Activated naive CD4-positive, alpha-beta T cell treated with anti-CD3 and anti-CD28 coated beads, Interleukin-2, amount 10 ng/mL, durations not matched to agents 7 days and 5 days (primary cell): ENCODE measurements around the gene FBXO47.

ENCODE experiments used
- CTCF ChIA-PET: fragments of 350-600 bp; sonication (Branson Sonifier 250); formaldehyde crosslinking; loops from one replicate; lab custom pipeline; 2021; ENCODE audit warnings: antibody characterized with exemption; lab: Charles Lee
- DNase-seq: peaks from one replicate; pipeline ENCODE4 v3.0.0-alpha.2; 2020
- H3K27ac Mint-ChIP-seq: one replicate; pipeline ENCODE4 v1.8.0; 2021; ENCODE audit warnings: mild to moderate bottlenecking, moderate library complexity, mixed read lengths
- H3K27me3 Mint-ChIP-seq: one replicate; pipeline ENCODE4 v1.8.0; 2021; ENCODE audit warnings: mild to moderate bottlenecking, mixed read lengths
- H3K36me3 Mint-ChIP-seq: one replicate; pipeline ENCODE4 v1.8.0; 2021; ENCODE audit warnings: mixed read lengths
- H3K4me1 Mint-ChIP-seq: one replicate; pipeline ENCODE4 v1.8.0; 2021; ENCODE audit warnings: mixed read lengths
- H3K4me3 Mint-ChIP-seq: one replicate; pipeline ENCODE4 v1.8.0; 2021; ENCODE audit warnings: mild to moderate bottlenecking, moderate library complexity, mixed read lengths
- H3K9me3 Mint-ChIP-seq: one replicate; pipeline ENCODE4 v1.8.0; 2021; ENCODE audit warnings: mixed read lengths

FBXO47 gene

GRCh38 chr17:38925263-38925995 lies 41.8 kb downstream of the FBXO47 start, which contains the start of gene LASP1NB:
LASP1NB (plus strand) TSS chr17:38925614.
- Mint-ChIP-seq H3K4me3 (no peak within 1 kb of the TSS), H3K27me3 (no peaks in the 10 kb centered on the region), H3K4me1 (peaks cover 30% of the 10 kb centered on the region), H3K36me3 (peaks cover 15% of the 10 kb centered on the region), H3K9me3 (no peaks in the 10 kb centered on the region), H3K27ac (peak within 1 kb of the TSS; percentile 66)
- CTCF ChIA-PET = interaction anchor here (0.6 to 3.8 kb wide), 12 partner anchors 8 to 319 kb away, joined by 3 to 13 read pairs (median 4); partner anchors contain the start of gene LASP1
- peak; percentile 68 for DNase-seq

GRCh38 chr17:38922538-38923297 lies 44.5 kb downstream of the FBXO47 start:
- no peaks in the 10 kb centered on the region for H3K27me3 Mint-ChIP-seq
- no peak overlapping the region for H3K4me3 Mint-ChIP-seq
- no peak overlapping the region for H3K27ac Mint-ChIP-seq
- CTCF ChIA-PET = interaction anchor here (0.7 to 3.8 kb wide), 6 partner anchors 17 to 231 kb away, joined by 3 to 13 read pairs (median 3); no protein-coding TSS in a partner anchor
- H3K36me3 Mint-ChIP-seq = peaks cover 35% of the 10 kb centered on the region
- H3K9me3 Mint-ChIP-seq = no peaks in the 10 kb centered on the region
- peaks cover 30% of the 10 kb centered on the region for H3K4me1 Mint-ChIP-seq
- DNase-seq = peak; percentile 19

GRCh38 chr17:38921756-38922411 lies 45.3 kb downstream of the FBXO47 start:
- Mint-ChIP-seq H3K4me1 (peaks cover 32% of the 10 kb centered on the region), H3K27ac (peak overlapping the region; percentile 8), H3K9me3 (no peaks in the 10 kb centered on the region), H3K36me3 (peaks cover 41% of the 10 kb centered on the region), H3K4me3 (no peak overlapping the region), H3K27me3 (no peaks in the 10 kb centered on the region)
- CTCF ChIA-PET = interaction anchor here (0.7 to 3.8 kb wide), 3 partner anchors 16 to 50 kb away, joined by 3 to 13 read pairs (median 3); no protein-coding TSS in a partner anchor
- peak; percentile 21 for DNase-seq

- peak overlapping the region; percentile 24 for H3K27ac Mint-ChIP-seq
- no peaks in the 10 kb centered on the region for H3K27me3 Mint-ChIP-seq
- no peak overlapping the region for H3K4me3 Mint-ChIP-seq
- CTCF ChIA-PET = interaction anchor here (0.5 to 1.0 kb wide), 2 partner anchors 11 to 497 kb away, joined by 3 read pairs; no protein-coding TSS in a partner anchor
- peak; percentile 14 for DNase-seq
- H3K36me3 Mint-ChIP-seq = peaks cover 45% of the 10 kb centered on the region
- H3K4me1 Mint-ChIP-seq = peaks cover 23% of the 10 kb centered on the region
- no peaks in the 10 kb centered on the region for H3K9me3 Mint-ChIP-seq
These were observed 46.6 kb downstream of the FBXO47 start for GRCh38 chr17:38920374-38921291.

GRCh38 chr17:38919316-38920078 lies 47.7 kb downstream of the FBXO47 start:
- peaks cover 14% of the 10 kb centered on the region for H3K4me1 Mint-ChIP-seq
- peak; percentile 19 for DNase-seq
- CTCF ChIA-PET = interaction anchor here (0.5 to 1.0 kb wide), 2 partner anchors 9 to 496 kb away, joined by 3 read pairs; no protein-coding TSS in a partner anchor
- no peaks in the 10 kb centered on the region for H3K27me3 Mint-ChIP-seq
- no peaks in the 10 kb centered on the region for H3K9me3 Mint-ChIP-seq
- peaks cover 48% of the 10 kb centered on the region for H3K36me3 Mint-ChIP-seq
- H3K27ac Mint-ChIP-seq = no peak overlapping the region
- no peak overlapping the region for H3K4me3 Mint-ChIP-seq

- CTCF ChIA-PET = no interaction called here
- DNase-seq = peak; percentile 11
- Mint-ChIP-seq H3K27ac (no peak overlapping the region), H3K27me3 (no peaks in the 10 kb centered on the region), H3K36me3 (peaks cover 54% of the 10 kb centered on the region), H3K4me3 (no peak overlapping the region), H3K9me3 (no peaks in the 10 kb centered on the region), H3K4me1 (peaks cover 14% of the 10 kb centered on the region)
These were observed 48.3 kb downstream of the FBXO47 start for GRCh38 chr17:38918916-38919315.

- H3K4me3 Mint-ChIP-seq = no peak overlapping the region
These were observed 48.9 kb downstream of the FBXO47 start for GRCh38 chr17:38918129-38918913.

GRCh38 chr17:38917259-38917658 lies 49.9 kb downstream of the FBXO47 start:
- Mint-ChIP-seq H3K9me3 (no peaks in the 10 kb centered on the region), H3K4me1 (peaks cover 11% of the 10 kb centered on the region), H3K27me3 (no peaks in the 10 kb centered on the region), H3K36me3 (peaks cover 57% of the 10 kb centered on the region), H3K4me3 (no peak overlapping the region), H3K27ac (peak overlapping the region; percentile 81)
- CTCF ChIA-PET = interaction anchor here (0.6 to 0.7 kb wide), 2 partner anchors 9 to 129 kb away, joined by 3 to 4 read pairs; no protein-coding TSS in a partner anchor
- peak; percentile 20 for DNase-seq

More at GRCh38 chr17:38918129-38918913, 48.9 kb downstream of the FBXO47 start:
- peaks cover 11% of the 10 kb centered on the region for H3K4me1 Mint-ChIP-seq
- H3K27me3 Mint-ChIP-seq = no peaks in the 10 kb centered on the region
- peak overlapping the region; percentile 2 for H3K27ac Mint-ChIP-seq
- CTCF ChIA-PET = no interaction called here
- peaks cover 57% of the 10 kb centered on the region for H3K36me3 Mint-ChIP-seq
- DNase-seq = peak; percentile 18
- H3K9me3 Mint-ChIP-seq = no peaks in the 10 kb centered on the region

GRCh38 chr17:38916771-38917170 lies 50.4 kb downstream of the FBXO47 start:
- peaks cover 12% of the 10 kb centered on the region for H3K4me1 Mint-ChIP-seq
- CTCF ChIA-PET = interaction anchor here (0.7 to 1.5 kb wide), 2 partner anchors 9 to 66 kb away, joined by 4 to 5 read pairs; no protein-coding TSS in a partner anchor
- H3K36me3 Mint-ChIP-seq = peaks cover 56% of the 10 kb centered on the region
- H3K9me3 Mint-ChIP-seq = no peaks in the 10 kb centered on the region
- peak overlapping the region; percentile 81 for H3K27ac Mint-ChIP-seq
- DNase-seq = peak; percentile 9
- no peak overlapping the region for H3K4me3 Mint-ChIP-seq
- H3K27me3 Mint-ChIP-seq = no peaks in the 10 kb centered on the region

- Mint-ChIP-seq H3K27ac (no peak overlapping the region), H3K4me1 (peaks cover 12% of the 10 kb centered on the region), H3K36me3 (peaks cover 49% of the 10 kb centered on the region), H3K27me3 (no peaks in the 10 kb centered on the region), H3K9me3 (no peaks in the 10 kb centered on the region), H3K4me3 (no peak overlapping the region)
- peak; percentile 10 for DNase-seq
- CTCF ChIA-PET = interaction anchor here (1.3 to 1.5 kb wide), 2 partner anchors 8 to 67 kb away, joined by 3 to 5 read pairs; no protein-coding TSS in a partner anchor
These were observed 51.6 kb downstream of the FBXO47 start for GRCh38 chr17:38915639-38915995.

GRCh38 chr17:38914741-38915638 lies 52.2 kb downstream of the FBXO47 start:
- H3K27me3 Mint-ChIP-seq = no peaks in the 10 kb centered on the region
- H3K4me1 Mint-ChIP-seq = peaks cover 14% of the 10 kb centered on the region
- CTCF ChIA-PET = interaction anchor here (1.3 kb wide), 1 partner anchor 9 kb away, joined by 3 read pairs; no protein-coding TSS in a partner anchor
- no peak overlapping the region for H3K27ac Mint-ChIP-seq
- DNase-seq = peak; percentile 9
- H3K4me3 Mint-ChIP-seq = no peak overlapping the region
- H3K9me3 Mint-ChIP-seq = no peaks in the 10 kb centered on the region
- peaks cover 46% of the 10 kb centered on the region for H3K36me3 Mint-ChIP-seq
